Measurements from ENCODE around the gene YES1. TPM values are rescaled to one million over a fixed set of nuclear protein-coding genes. Genes with fewer than 3 reads are reported as not detected.
A peak's percentile ranks its signal among the peaks of the same experiment; 100 is the strongest.

The YES1 gene
- total RNA-seq, 6 donors from 2014 or later, result 24.1 to 118 (median 55.0) TPM

- DNase-seq (no peak), ATAC-seq (ENCODE audit: low FRiP score in 2 of 2) (no peak)
- TF ChIP-seq, protein P1, sequence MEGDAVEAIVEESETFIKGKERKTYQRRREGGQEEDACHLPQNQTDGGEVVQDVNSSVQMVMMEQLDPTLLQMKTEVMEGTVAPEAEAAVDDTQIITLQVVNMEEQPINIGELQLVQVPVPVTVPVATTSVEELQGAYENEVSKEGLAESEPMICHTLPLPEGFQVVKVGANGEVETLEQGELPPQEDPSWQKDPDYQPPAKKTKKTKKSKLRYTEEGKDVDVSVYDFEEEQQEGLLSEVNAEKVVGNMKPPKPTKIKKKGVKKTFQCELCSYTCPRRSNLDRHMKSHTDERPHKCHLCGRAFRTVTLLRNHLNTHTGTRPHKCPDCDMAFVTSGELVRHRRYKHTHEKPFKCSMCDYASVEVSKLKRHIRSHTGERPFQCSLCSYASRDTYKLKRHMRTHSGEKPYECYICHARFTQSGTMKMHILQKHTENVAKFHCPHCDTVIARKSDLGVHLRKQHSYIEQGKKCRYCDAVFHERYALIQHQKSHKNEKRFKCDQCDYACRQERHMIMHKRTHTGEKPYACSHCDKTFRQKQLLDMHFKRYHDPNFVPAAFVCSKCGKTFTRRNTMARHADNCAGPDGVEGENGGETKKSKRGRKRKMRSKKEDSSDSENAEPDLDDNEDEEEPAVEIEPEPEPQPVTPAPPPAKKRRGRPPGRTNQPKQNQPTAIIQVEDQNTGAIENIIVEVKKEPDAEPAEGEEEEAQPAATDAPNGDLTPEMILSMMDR (IDR thresholded peaks at IDR 0.05), result no peak
- TF ChIP-seq EP300 (IDR thresholded peaks at IDR 0.05) (no peak), POLR2A (IDR thresholded peaks at IDR 0.05) (no peak), POLR2AphosphoS5 (IDR thresholded peaks at IDR 0.05) (no peak)
- Histone ChIP-seq H3K27me3 (no peaks in the 10 kb centered on the region), H3K9me3 (no peaks in the 10 kb centered on the region), H3K4me1 (peaks cover 10 to 24% (median 12%) of the 10 kb centered on the region in 4 donors), H3K4me3 (no peak overlapping the region), H3K36me3 (peaks cover 0 to 15% (median 9%) of the 10 kb centered on the region in 4 donors), H3K27ac (no peak overlapping the region)
- WGBS, 2 donors, result 60 to 80% methylated on average over 1 of the region's 1 CpG
These were observed 102.3 kb downstream of the YES1 start for GRCh38 chr18:709771-710170.

DNA sequence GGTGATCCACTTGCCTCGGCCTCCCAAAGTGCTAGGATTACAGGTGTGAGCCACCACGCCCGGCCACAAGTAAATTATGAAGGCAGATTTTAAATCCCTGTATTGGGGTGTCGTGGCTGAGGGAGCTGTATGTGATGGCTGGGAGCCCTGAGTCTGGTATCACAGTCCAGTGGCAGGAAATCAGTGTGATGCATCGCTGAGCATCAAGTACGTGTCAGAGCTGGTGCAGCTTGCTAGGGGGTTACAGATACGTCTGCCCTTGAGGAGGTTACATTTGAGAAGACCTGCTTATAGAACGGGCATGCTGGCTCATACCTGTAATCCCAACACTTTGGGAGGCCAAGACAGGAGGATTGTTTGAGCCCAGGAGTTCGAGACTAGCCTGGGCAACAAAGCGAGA is 103.9 kb downstream of the YES1 start:
- TF ChIP-seq POLR2A (IDR thresholded peaks at IDR 0.05) (no peak), POLR2AphosphoS5 (IDR thresholded peaks at IDR 0.05) (no peak), EP300 (IDR thresholded peaks at IDR 0.05) (no peak)
- TF ChIP-seq, protein P1 (IDR thresholded peaks at IDR 0.05), result no peak
- 96 to 97% methylated on average over 10 of the region's 10 CpGs for WGBS, 2 donors

DNA sequence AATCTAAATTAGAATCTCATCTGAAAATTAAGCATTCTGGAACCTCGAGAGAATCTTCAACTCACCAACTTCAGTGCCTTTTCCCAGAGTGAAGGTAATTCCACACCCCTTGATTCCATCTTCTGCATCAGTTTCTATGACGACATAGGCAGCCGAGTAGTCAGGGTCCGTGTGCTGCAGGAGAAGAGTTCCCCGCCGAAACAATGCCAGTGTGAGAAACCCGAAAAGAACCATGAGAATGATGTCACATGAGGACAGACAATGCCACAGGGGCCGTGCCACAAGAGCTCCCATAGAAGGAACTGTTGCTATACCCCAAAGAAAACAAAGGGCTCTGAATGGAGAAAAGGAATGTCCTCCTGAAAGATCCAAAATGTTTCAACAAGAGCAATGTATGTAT is 105.6 kb downstream of the YES1 start:
- Histone ChIP-seq H3K27me3 (no peaks in the 10 kb centered on the region), H3K36me3 (peaks cover 4 to 24% (median 12%) of the 10 kb centered on the region in 4 donors), H3K9me3 (no peaks in the 10 kb centered on the region), H3K4me3 (no peak overlapping the region), H3K27ac (no peak overlapping the region), H3K4me1 (peaks cover 8 to 33% (median 21%) of the 10 kb centered on the region in 4 donors)
- ATAC-seq (ENCODE audit: low FRiP score in 2 of 2), result no peak
- TF ChIP-seq EP300 (IDR thresholded peaks at IDR 0.05) (no peak), POLR2A (IDR thresholded peaks at IDR 0.05) (no peak), POLR2AphosphoS5 (IDR thresholded peaks at IDR 0.05) (no peak)
- TF ChIP-seq, protein P1 (IDR thresholded peaks at IDR 0.05), result no peak
- WGBS, 2 donors, result 92 to 95% methylated on average over 8 of the region's 8 CpGs
- no peak for DNase-seq

More for the DNA sequence above, 103.9 kb downstream of the YES1 start:
- peaks cover 10 to 31% (median 19%) of the 10 kb centered on the region in 4 donors for H3K4me1 ChIP-seq
- H3K27me3 ChIP-seq, result no peaks in the 10 kb centered on the region
- H3K4me3 ChIP-seq, result no peak overlapping the region
- H3K27ac ChIP-seq, result no peak overlapping the region
- H3K9me3 ChIP-seq, result no peaks in the 10 kb centered on the region
- H3K36me3 ChIP-seq, result peaks cover 4 to 24% (median 11%) of the 10 kb centered on the region in 4 donors
- DNase-seq (no peak), ATAC-seq (ENCODE audit: low FRiP score in 2 of 2) (no peak)

- Histone ChIP-seq H3K27me3 (no peaks in the 10 kb centered on the region), H3K27ac (peak overlapping the region in 2 of 4 donors; percentile 11 to 34), H3K4me1 (peaks cover 0 to 13% (median 10%) of the 10 kb centered on the region in 4 donors), H3K36me3 (peaks cover 4 to 24% (median 13%) of the 10 kb centered on the region in 4 donors), H3K4me3 (no peak overlapping the region), H3K9me3 (no peaks in the 10 kb centered on the region)
- no peak for DNase-seq
- peak; percentile 37 to 57 for ATAC-seq (ENCODE audit: low FRiP score in 2 of 2)
- WGBS, 2 donors, result 67 to 74% methylated on average over 8 of the region's 8 CpGs
- TF ChIP-seq POLR2AphosphoS5 (IDR thresholded peaks at IDR 0.05), result no peak
- TF ChIP-seq, protein P1 (IDR thresholded peaks at IDR 0.05), result no peak
- no peak for TF ChIP-seq POLR2A (IDR thresholded peaks at IDR 0.05)
- no peak for TF ChIP-seq EP300 (IDR thresholded peaks at IDR 0.05)
These were observed 108.7 kb downstream of the YES1 start for GRCh38 chr18:703213-703967.
